ENCODE data around the gene SOHLH1. TPM values are rescaled to one million over a fixed set of nuclear protein-coding genes. Genes with fewer than 3 reads are reported as not detected.

SOHLH1 gene
- total RNA-seq, 3 donors from 2014 or later (not counting 1 experiment from before 2014, with no cell fraction given): not detected

- intact Hi-C loops (cut with micrococcal nuclease): no loop called here
- Mint-ChIP-seq H3K4me1 (peaks cover 0 to 4% of the 10 kb centered on the region in 2 donors), H3K36me3 (no peaks in the 10 kb centered on the region), H3K4me3 (no peak overlapping the region), H3K27ac (no peak overlapping the region), H3K27me3 (ENCODE audit: low read depth in 2 of 2) (peaks cover 6 to 11% of the 10 kb centered on the region in 2 donors), H3K9me3 (peaks cover 0 to 6% of the 10 kb centered on the region in 2 donors)
- Histone ChIP-seq H3K4me1 (ENCODE audit: control insufficient read depth, insufficient read depth, low read length) (no peaks in the 10 kb centered on the region), H3K9me3 (ENCODE audit: control insufficient read depth, insufficient read depth, low read length) (no peaks in the 10 kb centered on the region), H3K4me3 (ENCODE audit: low read length) (no peak overlapping the region), H3K27me3 (ENCODE audit: control insufficient read depth, insufficient read depth, low read length) (no peaks in the 10 kb centered on the region), H3K36me3 (ENCODE audit: control insufficient read depth, insufficient read depth, low read length) (no peaks in the 10 kb centered on the region), H3K27ac (ENCODE audit: low read length) (no peak overlapping the region)
- no peak for TF ChIP-seq CTCF (IDR thresholded peaks at IDR 0.05)
- no peak for ATAC-seq
- 96% methylated on average over 12 of the region's 12 CpGs for WGBS (ENCODE audit: insufficient coverage)
- DNase-seq: no peak
These were observed 32.2 kb upstream of the SOHLH1 start for GRCh38 chr9:135731454-135731853.

- no peak overlapping the region for H3K4me3 Mint-ChIP-seq
- Histone ChIP-seq H3K4me3 (ENCODE audit: low read length) (no peak overlapping the region), H3K4me1 (ENCODE audit: control insufficient read depth, insufficient read depth, low read length) (no peaks in the 10 kb centered on the region), H3K27me3 (ENCODE audit: control insufficient read depth, insufficient read depth, low read length) (no peaks in the 10 kb centered on the region), H3K36me3 (ENCODE audit: control insufficient read depth, insufficient read depth, low read length) (no peaks in the 10 kb centered on the region), H3K27ac (ENCODE audit: low read length) (no peak overlapping the region), H3K9me3 (ENCODE audit: control insufficient read depth, insufficient read depth, low read length) (no peaks in the 10 kb centered on the region)
- WGBS (ENCODE audit: insufficient coverage): 80% methylated on average over 13 of the region's 13 CpGs
- no peak for DNase-seq
- H3K27ac Mint-ChIP-seq: no peak overlapping the region
- peaks cover 6 to 11% of the 10 kb centered on the region in 2 donors for H3K27me3 Mint-ChIP-seq (ENCODE audit: low read depth in 2 of 2)
- peaks cover 0 to 4% of the 10 kb centered on the region in 2 donors for H3K4me1 Mint-ChIP-seq
- no peaks in the 10 kb centered on the region for H3K36me3 Mint-ChIP-seq
- intact Hi-C loops (cut with micrococcal nuclease): no loop called here
- no peak for TF ChIP-seq CTCF (IDR thresholded peaks at IDR 0.05)
- no peak for ATAC-seq
- H3K9me3 Mint-ChIP-seq: peaks cover 0 to 6% of the 10 kb centered on the region in 2 donors
These were observed 30.2 kb upstream of the SOHLH1 start for GRCh38 chr9:135729480-135729879.

GRCh38 chr9:135728436-135729110 is 29.3 kb upstream of the SOHLH1 start:
- H3K9me3 ChIP-seq (ENCODE audit: control insufficient read depth, insufficient read depth, low read length): no peaks in the 10 kb centered on the region
- no peaks in the 10 kb centered on the region for H3K36me3 ChIP-seq (ENCODE audit: control insufficient read depth, insufficient read depth, low read length)
- H3K4me1 ChIP-seq (ENCODE audit: control insufficient read depth, insufficient read depth, low read length): no peaks in the 10 kb centered on the region
- Mint-ChIP-seq H3K9me3 (peaks cover 0 to 6% of the 10 kb centered on the region in 2 donors), H3K36me3 (no peaks in the 10 kb centered on the region), H3K27me3 (ENCODE audit: low read depth in 2 of 2) (peaks cover 6 to 11% of the 10 kb centered on the region in 2 donors), H3K27ac (no peak overlapping the region), H3K4me3 (no peak overlapping the region), H3K4me1 (peaks cover 0 to 4% of the 10 kb centered on the region in 2 donors)
- DNase-seq (no peak), ATAC-seq (no peak)
- no peak overlapping the region for H3K4me3 ChIP-seq (ENCODE audit: low read length)
- intact Hi-C loops (cut with micrococcal nuclease): no loop called here
- H3K27me3 ChIP-seq (ENCODE audit: control insufficient read depth, insufficient read depth, low read length): no peaks in the 10 kb centered on the region
- TF ChIP-seq CTCF (IDR thresholded peaks at IDR 0.05): no peak
- 62% methylated on average over 18 of the region's 18 CpGs for WGBS (ENCODE audit: insufficient coverage)
- no peak overlapping the region for H3K27ac ChIP-seq (ENCODE audit: low read length)
